Psoas muscle (tissue), 8 donors: ENCODE data around the gene METTL15. TPM values are rescaled to one million over a fixed set of nuclear protein-coding genes. Genes with fewer than 3 reads are reported as not detected.
"Not testable (repeated sequence)": the region's sequence is repeated elsewhere in the genome, so short reads cannot be mapped to it uniquely, and the experiment has no call there.

Experiments used
- ATAC-seq, 4 donors: fragments of 200-7000 bp; cut with Tn5 transposase; one replicate each; pipeline ENCODE4 v1.9.1; 2020; ENCODE audit warnings: moderate library complexity in 3 of 4, mild to moderate bottlenecking in 2 of 4
- DNase-seq, 2 donors: peaks; one replicate each; pipeline ENCODE4 v3.0.0-alpha.2; 2020
- H3K27ac ChIP-seq: fragments of 200-600 bp; one replicate; pipeline ENCODE4 v1.8.0; 2022
- H3K27me3 ChIP-seq, 3 donors: fragments of 200-600 bp in 1 of 3; one replicate each; pipeline versions ENCODE4 v1.6.1 to v1.8.0; 2013 to 2022; ENCODE audit warnings: low read length in 2 of 3, mild to moderate bottlenecking in 2 of 3, moderate library complexity in 1 of 3; ENCODE audit not compliant: insufficient read depth in 3 of 3
- H3K36me3 ChIP-seq, 2 donors: fragments of 200-600 bp in 1 of 2; one replicate each; pipeline versions ENCODE4 v1.6.1 to v1.8.0; 2013 to 2022; ENCODE audit warnings: low read depth in 1 of 2, mild to moderate bottlenecking in 1 of 2, moderate library complexity in 1 of 2; ENCODE audit not compliant: insufficient read depth in 1 of 2
- H3K4me1 ChIP-seq: fragments of 200-600 bp; one replicate; pipeline ENCODE4 v1.8.0; 2022
- H3K4me3 ChIP-seq: fragments of 200-600 bp; one replicate; pipeline ENCODE4 v1.8.0; 2022; ENCODE audit warnings: mild to moderate bottlenecking
- H3K9me3 ChIP-seq: fragments of 200-600 bp; one replicate; pipeline ENCODE4 v1.8.0; 2022
- WGBS, 3 donors: extraction: QIAGEN DNeasy Blood & Tissue Kit; methylation state at CpG; one replicate each; pipeline versions ENCODE4 v1.1.6 to v1.1.7; 2013; 5-methylcytosine and 5-hydroxymethylcytosine counted together
- intact Hi-C, 2 donors: fragments of 100-400 bp; cut with DNase I; formaldehyde crosslinking; loops; one replicate each; pipeline versions ENCODE4 v1.11.0 to v1.14.2; 2022
- polyA plus RNA-seq, 3 donors: library from polyadenylated mRNA; stranded (reverse); fragments of 200-250 nt; gene quantifications; one replicate each; pipeline ENCODE4 v1.2.3, GENCODE V29; 2013
- total RNA-seq, 4 donors: library from RNA; stranded (reverse); fragmentation: NEBNext Ultra II Directional in 2 of 4; extraction: Animal tissue kit (Norgen Biotek cat#: 25700) in 2 of 4; gene quantifications; one replicate each; pipeline versions ENCODE4 v1.2.1 to v1.2.4, GENCODE V29; 2021 to 2023
- TF ChIP-seq, protein P1 (sequence below): fragments of 200-600 bp; IDR thresholded peaks from one replicate; pipeline ENCODE4 v1.8.0; 2022; ENCODE audit warnings: antibody characterized with exemption
- donor health status: healthy with polysubstance abuse.
- donor health status: DM: no; HTN: no; CAD: no; lungs with moderate emphysema.
- donor health status: Bipolar disorder and iron deficiency.
- donor health status: healthy.
- donor health status: DM: yes; HTN: yes; CAD: no.
- donor health status: DM: no; HTN: no; CAD: no.
- donor health status: DM: no; HTN: no; CAD: no.
- donor health status: DM: yes; HTN: yes; CAD: no.

Gene METTL15
- total and polyA plus RNA-seq, 7 donors = 3.6 to 9.5 (median 8.4) TPM

DNA sequence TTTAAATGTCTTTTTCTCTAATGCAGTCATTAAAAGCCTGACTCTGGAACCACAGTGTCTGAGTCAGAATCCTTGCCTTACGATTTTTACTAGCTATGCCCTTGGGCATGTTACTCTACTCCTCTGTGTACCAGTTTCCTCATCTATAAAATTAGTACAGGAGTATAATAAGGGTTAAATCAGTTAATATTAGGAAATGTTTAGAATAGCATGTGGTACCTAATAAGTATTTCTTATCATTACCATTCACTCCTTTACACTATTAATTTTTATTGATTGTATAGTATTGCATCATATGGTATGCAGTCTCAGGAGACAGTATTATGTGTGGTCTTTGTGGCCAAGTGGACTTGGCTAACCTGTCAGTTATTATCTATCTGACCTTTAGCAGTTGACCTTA lies 68.2 kb downstream of the METTL15 start:
- no peak overlapping the region for H3K27ac ChIP-seq
- DNase-seq (no peak), ATAC-seq (no peak)
- intact Hi-C loops = no loop called here
- 82 to 88% (median 85%) methylated on average over 1 of the region's 1 CpG for WGBS, 3 donors
- H3K4me3 ChIP-seq = no peak overlapping the region
- TF ChIP-seq, protein P1, sequence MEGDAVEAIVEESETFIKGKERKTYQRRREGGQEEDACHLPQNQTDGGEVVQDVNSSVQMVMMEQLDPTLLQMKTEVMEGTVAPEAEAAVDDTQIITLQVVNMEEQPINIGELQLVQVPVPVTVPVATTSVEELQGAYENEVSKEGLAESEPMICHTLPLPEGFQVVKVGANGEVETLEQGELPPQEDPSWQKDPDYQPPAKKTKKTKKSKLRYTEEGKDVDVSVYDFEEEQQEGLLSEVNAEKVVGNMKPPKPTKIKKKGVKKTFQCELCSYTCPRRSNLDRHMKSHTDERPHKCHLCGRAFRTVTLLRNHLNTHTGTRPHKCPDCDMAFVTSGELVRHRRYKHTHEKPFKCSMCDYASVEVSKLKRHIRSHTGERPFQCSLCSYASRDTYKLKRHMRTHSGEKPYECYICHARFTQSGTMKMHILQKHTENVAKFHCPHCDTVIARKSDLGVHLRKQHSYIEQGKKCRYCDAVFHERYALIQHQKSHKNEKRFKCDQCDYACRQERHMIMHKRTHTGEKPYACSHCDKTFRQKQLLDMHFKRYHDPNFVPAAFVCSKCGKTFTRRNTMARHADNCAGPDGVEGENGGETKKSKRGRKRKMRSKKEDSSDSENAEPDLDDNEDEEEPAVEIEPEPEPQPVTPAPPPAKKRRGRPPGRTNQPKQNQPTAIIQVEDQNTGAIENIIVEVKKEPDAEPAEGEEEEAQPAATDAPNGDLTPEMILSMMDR = no peak
- no peaks in the 10 kb centered on the region for H3K4me1 ChIP-seq
- H3K36me3 ChIP-seq = peaks cover 0 to 3% of the 10 kb centered on the region in 2 donors
- H3K27me3 ChIP-seq = no peaks in the 10 kb centered on the region
- H3K9me3 ChIP-seq = no peaks in the 10 kb centered on the region

DNA sequence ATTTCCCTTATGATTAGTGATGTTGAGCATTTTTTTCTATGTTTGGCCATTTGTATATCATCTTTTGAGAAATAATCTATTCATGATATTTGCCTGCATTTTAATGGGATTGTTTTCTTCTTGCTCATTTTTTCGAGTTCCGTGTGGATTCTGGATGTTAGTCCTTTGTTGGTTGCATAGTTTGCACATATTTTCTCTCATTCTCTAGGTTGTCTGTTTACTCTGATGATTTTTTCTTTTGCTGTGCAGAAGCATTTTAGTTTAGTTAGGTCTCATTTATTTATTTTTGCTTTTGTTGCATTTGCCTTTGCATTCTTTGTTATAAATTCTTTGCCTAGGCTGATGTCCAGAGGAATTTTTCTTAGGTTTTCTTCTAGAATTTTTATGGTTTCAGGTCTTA lies 87.3 kb downstream of the METTL15 start:
- intact Hi-C loops = no loop called here
- H3K4me1 ChIP-seq = no peaks in the 10 kb centered on the region
- ATAC-seq (no peak), DNase-seq (no peak)
- H3K4me3 ChIP-seq = no peak overlapping the region
- H3K36me3 ChIP-seq = peaks cover 0 to 8% of the 10 kb centered on the region in 2 donors
- WGBS, 3 donors = 74 to 97% (median 97%) methylated on average over 2 of the region's 2 CpGs
- TF ChIP-seq, protein P1 = no peak
- no peaks in the 10 kb centered on the region for H3K9me3 ChIP-seq
- H3K27me3 ChIP-seq = no peaks in the 10 kb centered on the region
- no peak overlapping the region for H3K27ac ChIP-seq

DNA sequence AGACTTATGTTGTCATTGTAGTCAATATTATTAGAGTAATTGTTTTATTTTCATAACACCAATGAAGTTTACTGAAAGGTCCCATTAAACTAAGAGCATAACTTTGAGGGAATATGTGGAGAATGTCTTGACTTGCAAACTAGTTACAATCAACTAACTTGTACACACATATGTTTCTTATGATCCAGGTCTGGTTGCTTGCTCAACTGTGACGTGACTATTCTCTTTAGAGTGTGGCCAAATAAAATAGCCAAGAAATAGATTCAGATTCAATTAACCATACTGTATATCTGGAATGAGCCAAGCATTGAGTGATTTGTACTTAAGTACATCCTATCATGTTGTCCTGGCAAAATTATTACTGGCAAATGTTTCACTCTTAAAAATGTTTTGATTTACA lies 101.7 kb downstream of the METTL15 start:
- no peak for ATAC-seq
- 82 to 84% (median 84%) methylated on average over 1 of the region's 1 CpG for WGBS, 3 donors

DNA sequence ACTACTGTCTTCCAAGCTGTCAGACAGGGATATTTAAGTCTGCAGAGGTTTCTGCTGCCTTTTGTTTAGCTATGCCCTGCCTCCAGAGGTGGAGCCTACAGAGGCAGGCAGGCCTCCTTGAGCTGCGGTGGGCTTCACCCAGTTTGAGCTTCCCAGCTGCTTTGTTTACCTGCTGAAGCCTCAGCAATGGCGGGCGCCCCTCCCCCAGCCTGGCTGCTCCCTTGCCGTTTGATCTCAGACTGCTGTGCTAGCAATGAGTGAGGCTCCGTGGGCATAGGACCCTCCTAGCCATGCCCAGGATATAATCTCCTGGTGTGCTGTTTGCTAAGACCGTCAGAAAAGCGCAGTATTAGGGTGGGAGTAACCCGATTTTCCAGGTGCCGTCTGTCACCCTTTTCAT lies 113.9 kb downstream of the METTL15 start:
- ATAC-seq, H3K36me3 ChIP-seq, H3K4me1 ChIP-seq, intact Hi-C loops, DNase-seq, H3K27me3 ChIP-seq, H3K9me3 ChIP-seq, H3K4me3 ChIP-seq, H3K27ac ChIP-seq: not testable (repeated sequence)
- 97 to 100% (median 98%) methylated on average over 9 of the region's 9 CpGs for WGBS, 3 donors

More for the DNA sequence above, 101.7 kb downstream of the METTL15 start:
- TF ChIP-seq, protein P1 = no peak
- no peak overlapping the region for H3K4me3 ChIP-seq
- no peak for DNase-seq
- no peaks in the 10 kb centered on the region for H3K4me1 ChIP-seq
- peaks cover 0 to 19% of the 10 kb centered on the region in 2 donors for H3K36me3 ChIP-seq
- H3K27me3 ChIP-seq = no peaks in the 10 kb centered on the region
- no peak overlapping the region for H3K27ac ChIP-seq
- H3K9me3 ChIP-seq = no peaks in the 10 kb centered on the region
- intact Hi-C loops = loop anchor here in 1 of 2 donors (1.0 kb wide), 1 partner anchor 29 kb away; no protein-coding TSS in a partner anchor

DNA sequence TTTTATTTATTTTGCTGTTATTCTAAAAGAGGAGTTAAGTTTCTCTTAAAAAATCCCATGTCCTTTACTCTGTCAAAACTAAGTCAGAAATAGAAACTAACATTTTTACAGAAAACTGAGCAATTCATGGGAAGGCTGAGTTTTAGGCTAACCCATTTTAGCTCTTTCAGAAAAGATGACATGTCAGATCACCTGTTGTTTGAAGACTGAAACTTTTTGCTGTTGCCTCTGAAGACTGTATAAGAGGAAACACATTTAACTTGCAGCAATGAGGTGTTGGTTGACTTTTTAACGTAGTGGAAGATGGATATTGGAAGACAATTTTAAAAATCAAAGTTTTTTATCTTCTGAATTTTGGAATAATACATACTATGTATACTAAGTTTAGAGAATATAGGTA lies 115.4 kb downstream of the METTL15 start:
- Histone ChIP-seq H3K4me1 (no peaks in the 10 kb centered on the region), H3K27me3 (no peaks in the 10 kb centered on the region), H3K9me3 (no peaks in the 10 kb centered on the region), H3K4me3 (no peak overlapping the region), H3K27ac (no peak overlapping the region), H3K36me3 (no peaks in the 10 kb centered on the region)
- TF ChIP-seq, protein P1 = no peak
- intact Hi-C loops = no loop called here
- DNase-seq = no peak
- 74 to 85% (median 80%) methylated on average over 1 of the region's 1 CpG for WGBS, 3 donors
- ATAC-seq = no peak
